Measurements from ENCODE around the gene OLA1. TPM values are rescaled to one million over a fixed set of nuclear protein-coding genes. Genes with fewer than 3 reads are reported as not detected.

Gene OLA1
- total RNA-seq, 1 experiment from 2014 or later: 263 TPM

DNA sequence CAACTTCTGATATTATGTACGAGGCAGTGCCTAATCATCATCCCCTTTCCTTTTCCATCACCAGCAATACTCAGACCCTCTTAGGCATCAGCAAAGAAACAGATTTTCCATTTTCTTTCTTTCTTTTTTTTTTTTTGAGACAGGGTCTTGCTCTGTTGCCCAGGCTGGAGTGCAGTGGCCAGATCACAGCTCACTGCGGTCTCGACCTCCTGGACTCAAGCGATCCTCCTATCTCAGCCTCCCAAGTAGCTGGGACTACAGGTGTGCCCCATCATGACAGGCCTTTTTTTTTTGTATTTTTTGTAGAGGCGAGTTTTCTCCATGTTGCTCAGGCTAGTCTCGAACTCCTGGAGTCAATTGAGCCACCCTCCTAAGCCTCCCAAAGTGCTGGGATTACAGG, 5.9 kb upstream of the OLA1 start:
- POLR2A ChIA-PET (ENCODE audit: unreplicated experiment): interaction anchor here (0.5 to 0.7 kb wide), 3 partner anchors 226 to 264 kb away, joined by 4 to 8 read pairs (median 4); no protein-coding TSS in a partner anchor
- Histone ChIP-seq H3K9me3 (ENCODE audit: insufficient read depth, low read depth) (no peaks in the 10 kb centered on the region), H3K4me3 (no peak overlapping the region), H3K36me3 (ENCODE audit: low read depth) (no peaks in the 10 kb centered on the region), H3K4me2 (no peak overlapping the region), H3K9me2 (ENCODE audit: insufficient read depth) (no peaks in the 10 kb centered on the region), H2AFZ (no peak overlapping the region; the same call in 1 of the 2 replicates), H4K20me1 (ENCODE audit: insufficient read depth) (no peaks in the 10 kb centered on the region), H3F3A (ENCODE audit: insufficient read depth, low read depth) (no peaks in the 10 kb centered on the region; the same call in 1 of the 2 replicates), H3K27ac (no peak overlapping the region), H3K79me2 (ENCODE audit: low read depth) (no peaks in the 10 kb centered on the region), H3K4me1 (replicated peaks; ENCODE audit: insufficient read depth) (peaks cover 4% of the 10 kb centered on the region), H3K27me3 (ENCODE audit: insufficient read depth, low read depth) (no peaks in the 10 kb centered on the region)
- DNase-seq: no peak
- CTCF ChIA-PET: no interaction called here
- intact Hi-C loops (cut with micrococcal nuclease; ENCODE audit: unreplicated experiment): no loop called here
- BruUV-seq (replicated peaks): no TSS peak
- TF ChIP-seq EZH2 (IDR thresholded peaks at IDR 0.05; ENCODE audit: low read depth): no peak
- TF ChIP-seq CTCF (conservative IDR thresholded peaks at IDR 0.05): no peak

DNA sequence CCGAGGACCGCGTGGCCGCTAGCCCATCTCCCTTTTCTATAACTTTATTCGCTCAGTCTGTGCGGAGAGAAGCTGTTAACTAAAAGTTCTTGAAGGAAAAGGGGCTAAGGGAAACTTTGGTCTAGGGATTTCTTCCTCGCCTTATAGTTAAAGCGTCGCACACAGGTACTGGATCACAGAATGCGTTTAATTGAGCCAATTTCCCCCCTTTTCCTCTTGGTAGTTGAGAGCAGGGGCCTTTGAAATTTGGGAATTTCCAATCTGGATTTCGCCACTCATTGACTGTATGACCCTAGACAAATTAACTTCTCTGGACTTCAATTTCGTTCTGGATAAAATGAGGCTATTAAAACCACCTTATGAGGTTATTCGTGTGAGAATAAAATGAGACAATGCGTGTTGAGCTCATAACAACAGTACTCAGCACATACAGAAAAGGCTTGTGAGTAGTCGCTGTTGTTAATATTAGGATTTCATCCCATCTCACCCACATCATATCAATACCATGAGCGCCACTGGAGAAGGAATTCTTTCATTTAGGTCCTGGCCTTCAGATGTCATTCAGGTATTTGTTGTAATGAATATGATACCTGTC, 763 bp upstream of the OLA1 start:
- Histone ChIP-seq H3K4me2 (peak overlapping the region; percentile 84), H3K27me3 (ENCODE audit: insufficient read depth, low read depth) (no peaks in the 10 kb centered on the region), H3K36me3 (ENCODE audit: low read depth) (peaks cover 21% of the 10 kb centered on the region), H3K9me3 (ENCODE audit: insufficient read depth, low read depth) (no peaks in the 10 kb centered on the region), H3K4me3 (peak overlapping the region; percentile 90), H3K9me2 (ENCODE audit: insufficient read depth) (peaks cover 4% of the 10 kb centered on the region; the same call in 1 of the 2 replicates), H3F3A (ENCODE audit: insufficient read depth, low read depth) (peaks cover 7% of the 10 kb centered on the region), H3K4me1 (replicated peaks; ENCODE audit: insufficient read depth) (peaks cover 33% of the 10 kb centered on the region), H4K20me1 (ENCODE audit: insufficient read depth) (peaks cover 7% of the 10 kb centered on the region), H3K79me2 (ENCODE audit: low read depth) (peaks cover 42% of the 10 kb centered on the region), H3K27ac (peak overlapping the region; percentile 87), H2AFZ (peak overlapping the region; percentile 95)
- DNase-seq: no peak
- intact Hi-C loops (cut with micrococcal nuclease; ENCODE audit: unreplicated experiment): loop anchor here (1.0 kb wide), 1 partner anchor 284 kb away; the partner anchor contains the start of gene SP3
- BruUV-seq (replicated peaks): TSS peak; percentile 100
- ChIA-PET CTCF (interaction anchor here (1.0 to 1.8 kb wide), 2 partner anchors 92 to 299 kb away, joined by 3 to 5 read pairs; no protein-coding TSS in a partner anchor), POLR2A (ENCODE audit: unreplicated experiment) (interaction anchor here (0.6 to 1.1 kb wide), 6 partner anchors 108 to 633 kb away, joined by 4 to 17 read pairs (median 4); no protein-coding TSS in a partner anchor)
- TF ChIP-seq CTCF (conservative IDR thresholded peaks at IDR 0.05) (no peak), EZH2 (IDR thresholded peaks at IDR 0.05; ENCODE audit: low read depth) (no peak)

GRCh38 chr2:174247474-174248186, 702 bp downstream of the OLA1 start:
- POLR2A ChIA-PET (ENCODE audit: unreplicated experiment): interaction anchor here (0.6 to 1.1 kb wide), 2 partner anchors 117 to 634 kb away, joined by 4 to 17 read pairs; no protein-coding TSS in a partner anchor
- TF ChIP-seq CTCF (conservative IDR thresholded peaks at IDR 0.05) (no peak), EZH2 (IDR thresholded peaks at IDR 0.05; ENCODE audit: low read depth) (no peak)
- intact Hi-C loops (cut with micrococcal nuclease; ENCODE audit: unreplicated experiment): loop anchor here (1.0 kb wide), 1 partner anchor 282 kb away; the partner anchor contains the start of gene SP3
- Histone ChIP-seq H3K4me1 (replicated peaks; ENCODE audit: insufficient read depth) (peaks cover 42% of the 10 kb centered on the region), H2AFZ (peak overlapping the region; percentile 77), H3K36me3 (ENCODE audit: low read depth) (peaks cover 36% of the 10 kb centered on the region), H3K79me2 (ENCODE audit: low read depth) (peaks cover 57% of the 10 kb centered on the region), H3K9me2 (ENCODE audit: insufficient read depth) (peaks cover 4% of the 10 kb centered on the region; the same call in 1 of the 2 replicates), H3K4me3 (peak overlapping the region; percentile 90), H3F3A (ENCODE audit: insufficient read depth, low read depth) (peaks cover 7% of the 10 kb centered on the region), H3K4me2 (peak overlapping the region; percentile 100), H3K27ac (peak overlapping the region; percentile 87), H3K9me3 (ENCODE audit: insufficient read depth, low read depth) (no peaks in the 10 kb centered on the region), H4K20me1 (ENCODE audit: insufficient read depth) (peaks cover 14% of the 10 kb centered on the region), H3K27me3 (ENCODE audit: insufficient read depth, low read depth) (no peaks in the 10 kb centered on the region)
- DNase-seq: peak in 1 of 2 experiments; percentile 56
- CTCF ChIA-PET: interaction anchor here (1.8 kb wide), 1 partner anchor 94 kb away, joined by 5 read pairs; no protein-coding TSS in a partner anchor
- TSS peak; percentile 29 for BruUV-seq (replicated peaks)

Measured in PC-9 (cell line).